GM18873 (cell line): Measurements from ENCODE around the gene ATPAF2.

ENCODE experiments used
- ATAC-seq: cut with Tn5 transposase; IDR thresholded peaks from one replicate; pipeline ENCODE4 v1.9.1; 2021; ENCODE audit warnings: mild to moderate bottlenecking, moderate library complexity, moderate number of reproducible peaks; ENCODE audit not compliant: unreplicated experiment, low FRiP score

The ATPAF2 gene

DNA sequence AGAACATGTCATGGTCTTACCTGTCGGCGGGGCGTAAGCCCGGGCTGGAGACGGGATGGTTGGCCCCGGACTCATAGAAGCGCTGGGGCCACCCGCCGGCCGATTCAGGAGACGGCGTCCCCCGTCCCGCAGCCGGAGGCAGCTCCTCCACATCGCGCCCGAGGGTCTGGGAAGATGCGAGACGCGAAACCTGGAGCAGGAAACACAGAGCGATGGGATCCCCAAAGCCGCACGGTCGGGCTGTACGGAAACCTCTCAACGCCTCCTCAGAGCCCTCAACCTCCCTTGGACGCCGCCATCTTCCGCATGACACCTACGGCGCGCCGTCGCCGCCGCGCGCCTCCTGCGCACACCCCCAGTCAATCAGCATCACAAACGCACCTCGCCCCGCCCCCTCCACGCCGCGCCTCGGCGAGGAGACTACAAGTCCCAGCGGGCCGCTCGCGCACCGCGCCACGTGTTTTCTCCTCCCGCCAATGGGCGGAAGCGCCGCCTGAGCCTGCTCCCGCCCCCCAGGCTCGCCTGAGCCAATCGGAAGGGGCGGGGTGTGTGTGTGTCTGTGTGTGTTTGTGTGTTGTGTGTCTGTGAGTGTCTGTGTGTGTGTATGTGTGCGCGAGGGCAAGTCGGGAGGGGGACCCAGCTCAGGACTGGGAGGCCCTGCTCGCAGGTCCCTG, at the start of gene ATPAF2, which contains the start of gene GID4:
Gene ATPAF2 (minus strand): TSS at position 308 of the 674 bp plus-strand sequence. CDS start 155 bp downstream, at position 153.
Gene GID4 (plus strand): TSS at position 548 of the 674 bp plus-strand sequence. CDS start 57 bp downstream, at position 605.
- peak; percentile 87 for ATAC-seq

DNA sequence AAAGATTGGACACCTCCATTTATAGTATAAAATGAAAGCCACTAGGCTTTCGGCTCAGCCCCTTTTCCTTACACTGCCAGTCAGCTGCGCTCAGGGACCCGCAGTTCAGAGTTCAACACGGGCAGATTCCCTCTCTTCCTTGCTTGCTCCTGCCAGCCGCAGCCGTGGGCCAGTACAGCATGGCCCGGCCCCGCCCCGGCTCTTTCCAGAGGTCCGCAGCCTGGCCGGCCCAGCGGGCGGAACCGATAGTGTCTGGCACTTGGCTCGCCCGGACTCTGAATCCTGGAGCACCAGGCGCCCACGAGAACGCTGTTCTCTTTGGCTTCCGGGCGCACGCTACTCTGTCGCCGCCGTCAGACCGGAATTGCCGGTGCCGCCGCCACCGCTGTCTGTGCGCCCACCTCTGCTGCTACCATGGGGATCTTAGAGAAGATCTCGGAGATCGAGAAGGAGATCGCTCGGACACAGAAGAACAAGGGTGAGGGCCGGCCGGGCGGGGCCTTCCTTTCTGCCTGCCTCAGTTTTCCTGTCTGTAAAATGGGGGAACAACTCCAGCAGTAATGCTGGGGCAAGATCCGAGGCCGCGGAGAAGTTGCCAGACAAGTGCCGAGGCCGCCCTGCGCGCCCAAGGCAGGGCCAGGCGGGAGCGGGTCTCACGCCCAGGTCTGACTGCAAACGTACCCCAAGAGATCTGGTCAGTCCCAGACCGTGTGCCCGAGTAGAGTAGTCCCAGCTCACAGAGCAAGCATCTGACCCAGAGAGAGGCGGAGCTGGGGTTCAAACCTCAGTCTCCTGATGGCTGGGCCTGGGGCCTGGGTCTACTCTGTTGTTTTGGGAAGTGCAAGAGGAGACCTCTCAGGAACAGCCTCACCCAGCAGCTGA, 48.9 kb upstream of the ATPAF2 start, which contains the start of gene DRG2:
Gene DRG2 (plus strand): TSS at position 339 of the 882 bp plus-strand sequence. CDS start 76 bp downstream, at position 415.
- peak; percentile 69 for ATAC-seq

DNA sequence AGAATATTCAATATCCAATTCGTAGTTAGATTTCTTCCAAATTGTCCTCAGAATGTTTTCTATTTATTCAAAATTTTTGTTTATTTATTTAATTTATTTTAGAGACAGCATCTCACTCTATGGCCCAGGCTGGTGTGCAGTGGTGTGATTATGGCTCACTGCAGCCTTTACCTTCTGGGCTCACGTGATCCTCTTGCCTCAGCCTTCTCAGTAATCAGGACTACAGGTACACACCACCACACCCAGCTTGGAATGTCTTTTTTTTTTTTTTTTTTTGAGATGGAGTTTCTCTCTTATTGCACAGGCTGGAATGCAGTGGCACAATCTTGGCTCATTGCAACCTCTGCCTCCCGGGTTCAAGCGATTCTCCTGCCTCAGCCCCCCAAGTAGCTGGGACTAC, 45.3 kb upstream of the ATPAF2 start:
- no peak for ATAC-seq

DNA sequence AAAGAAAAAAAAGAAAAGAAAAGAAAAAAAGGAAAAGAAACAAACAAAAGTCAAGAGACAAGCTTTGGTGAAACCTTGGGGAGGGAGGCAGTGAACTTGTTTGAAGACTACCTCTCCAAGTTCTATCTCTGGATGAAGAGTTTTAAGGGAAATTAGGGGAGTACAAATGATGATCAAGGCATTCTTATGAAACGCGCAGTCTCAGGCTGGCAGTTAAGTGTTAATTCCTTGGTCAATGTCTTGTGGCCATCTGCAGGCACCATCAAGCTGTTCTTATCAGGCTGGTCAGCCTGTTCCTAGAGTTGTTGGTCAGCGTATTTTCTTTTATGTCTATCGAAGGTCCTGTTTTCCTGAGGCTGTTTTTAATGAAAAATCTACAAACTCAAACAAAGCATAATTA, 40.6 kb upstream of the ATPAF2 start:
- no peak for ATAC-seq

DNA sequence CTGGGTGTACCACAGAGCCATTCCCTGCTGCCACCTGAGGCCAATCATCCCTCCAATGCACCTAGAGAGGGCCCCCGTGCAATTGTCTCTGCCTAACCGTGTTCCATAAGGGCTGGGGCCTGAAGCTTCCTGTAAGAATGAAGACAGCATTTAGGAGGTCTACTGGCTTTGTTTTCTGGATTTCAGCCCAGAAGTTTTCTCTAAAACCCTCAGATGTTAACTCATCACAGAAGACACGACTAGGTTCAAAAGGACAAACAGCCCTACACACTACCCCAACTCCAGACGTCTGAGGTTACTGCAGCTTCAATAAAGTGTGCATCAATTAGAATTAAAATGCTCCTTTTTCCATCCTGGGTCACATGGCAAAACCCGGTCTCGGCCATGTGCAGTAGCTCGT, 38.0 kb upstream of the ATPAF2 start:
- no peak for ATAC-seq

DNA sequence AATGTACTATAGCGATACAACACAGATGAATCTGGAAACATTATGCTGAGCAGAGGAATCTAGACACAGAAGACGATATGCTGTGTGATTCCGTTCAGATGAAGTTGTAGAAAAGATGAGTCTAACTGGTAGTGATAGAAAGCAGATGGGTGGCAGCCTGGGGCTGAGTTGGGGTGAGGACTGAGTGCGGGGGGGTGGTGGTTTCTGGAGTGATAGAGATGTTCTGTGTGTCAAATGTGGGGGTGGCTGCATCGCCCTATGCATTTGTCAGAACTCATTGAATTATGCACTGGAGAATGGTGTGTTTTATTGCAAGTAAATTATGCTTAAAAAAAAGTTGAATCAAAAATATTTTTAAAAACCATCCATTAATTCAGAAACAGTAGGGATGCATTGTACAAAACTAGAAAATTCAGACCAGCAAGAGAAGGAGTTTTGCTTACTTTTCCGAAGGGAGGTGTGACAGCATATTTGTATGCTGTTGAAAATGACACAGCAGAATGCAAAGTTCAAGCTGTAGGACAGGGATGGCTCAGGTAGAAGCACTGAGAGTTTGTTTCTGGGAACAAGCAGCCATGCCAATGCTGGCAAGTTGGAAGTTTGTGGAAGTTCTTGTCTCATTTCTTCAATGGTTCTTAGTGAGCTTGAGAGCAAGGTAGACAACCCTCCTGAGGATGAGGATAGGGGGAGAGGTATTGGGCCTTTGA, 35.8 kb upstream of the ATPAF2 start:
- ATAC-seq = no peak

DNA sequence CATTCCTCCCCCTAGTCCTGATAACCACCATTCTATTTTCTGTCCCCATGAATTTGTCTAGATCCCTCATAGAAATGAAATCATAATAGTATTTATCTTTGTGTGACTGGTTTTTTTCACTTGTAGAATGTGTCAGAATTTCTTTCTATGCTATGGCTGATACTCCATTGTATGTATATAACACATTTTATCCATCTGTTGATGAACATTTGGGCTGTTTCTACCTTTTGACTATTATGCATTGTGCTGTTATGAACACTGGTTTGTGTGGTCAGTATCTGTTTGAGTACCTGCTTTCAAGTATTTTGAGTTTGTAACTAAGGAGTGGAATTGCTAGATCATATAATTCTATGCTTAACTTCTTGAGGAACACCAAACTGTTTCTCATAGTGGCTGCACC, 32.8 kb upstream of the ATPAF2 start:
- no peak for ATAC-seq

DNA sequence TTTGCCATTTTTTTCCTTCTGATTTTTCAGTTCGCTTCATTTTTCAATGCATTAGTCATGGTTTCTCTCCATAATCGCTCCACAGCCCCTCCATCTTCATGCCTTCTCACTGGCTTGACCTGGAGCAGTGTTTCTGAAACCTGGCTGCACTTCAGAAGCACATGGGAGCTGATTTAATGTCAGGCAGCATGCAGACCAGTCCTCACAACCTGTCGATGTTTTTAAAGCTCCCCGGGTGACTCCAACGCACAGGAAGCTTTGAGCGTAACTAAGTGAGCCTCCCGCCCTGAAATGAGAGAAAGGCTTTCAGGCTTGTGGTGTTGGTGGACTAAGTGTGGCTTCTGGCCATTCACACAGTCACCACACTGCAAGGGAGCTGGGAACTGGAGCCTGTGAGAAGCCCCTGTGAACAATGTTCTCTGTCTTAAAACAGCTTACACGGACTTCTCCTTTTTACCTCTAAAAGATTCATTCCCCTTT, 31.9 kb upstream of the ATPAF2 start:
- ATAC-seq = no peak

DNA sequence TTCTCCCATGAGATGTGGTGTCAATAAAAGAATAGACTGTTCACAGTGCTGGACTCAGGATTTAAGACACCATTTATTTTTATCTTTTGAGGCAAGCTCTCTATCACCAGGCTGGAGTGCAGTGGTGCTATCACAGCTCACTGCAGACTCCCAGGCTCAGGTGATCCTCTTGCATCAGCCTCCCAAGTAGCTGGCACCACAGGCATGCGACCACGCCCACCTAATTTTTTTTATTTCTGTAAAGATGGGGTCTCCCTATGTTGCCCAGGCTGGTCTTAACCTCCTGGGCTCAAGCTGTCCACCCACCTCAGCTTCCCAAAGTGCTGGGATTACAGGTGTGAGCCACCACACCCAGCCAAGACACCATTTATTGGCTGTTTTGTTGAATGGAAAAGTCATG, 30.1 kb upstream of the ATPAF2 start:
- ATAC-seq = no peak

DNA sequence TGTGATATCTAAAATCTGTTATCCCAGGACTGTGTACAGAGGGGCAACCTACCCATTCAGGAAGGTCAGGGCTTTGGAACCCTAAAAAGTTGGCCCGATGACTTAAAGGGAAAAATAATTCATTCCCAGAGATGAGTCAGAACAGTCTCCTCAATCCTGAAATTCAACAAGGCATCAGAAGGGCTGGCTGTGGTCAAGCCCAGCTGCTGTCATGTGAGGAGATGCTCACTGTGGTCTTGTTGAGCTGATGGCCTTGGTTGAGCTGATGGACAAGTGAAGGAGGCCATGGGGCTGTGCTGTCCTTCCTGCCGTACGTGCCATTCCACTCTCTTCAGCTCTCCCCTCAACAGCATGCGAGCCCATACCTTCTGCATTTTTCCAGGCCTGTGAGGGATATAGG, 27.9 kb upstream of the ATPAF2 start:
- ATAC-seq = no peak

DNA sequence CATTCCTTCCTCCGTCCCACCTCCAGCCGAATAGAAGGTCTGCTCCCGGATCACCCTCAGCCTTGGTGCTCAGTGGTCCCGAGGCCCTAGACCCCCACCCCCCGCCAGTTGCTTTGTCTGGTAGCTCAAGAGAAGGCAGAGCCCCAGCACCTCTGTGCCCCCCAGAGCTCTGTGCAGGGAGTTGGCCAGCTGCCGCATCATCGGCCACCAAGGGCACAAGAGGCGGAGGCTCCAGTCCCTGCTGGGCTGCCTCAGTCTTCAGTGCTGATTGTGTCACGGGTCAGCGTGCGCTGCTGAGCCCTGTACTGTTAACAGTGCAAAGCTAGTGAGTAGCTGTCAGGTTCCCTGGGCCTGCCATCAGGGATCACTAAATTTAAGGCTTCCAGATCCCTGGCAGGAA, 26.6 kb upstream of the ATPAF2 start:
- no peak for ATAC-seq

DNA sequence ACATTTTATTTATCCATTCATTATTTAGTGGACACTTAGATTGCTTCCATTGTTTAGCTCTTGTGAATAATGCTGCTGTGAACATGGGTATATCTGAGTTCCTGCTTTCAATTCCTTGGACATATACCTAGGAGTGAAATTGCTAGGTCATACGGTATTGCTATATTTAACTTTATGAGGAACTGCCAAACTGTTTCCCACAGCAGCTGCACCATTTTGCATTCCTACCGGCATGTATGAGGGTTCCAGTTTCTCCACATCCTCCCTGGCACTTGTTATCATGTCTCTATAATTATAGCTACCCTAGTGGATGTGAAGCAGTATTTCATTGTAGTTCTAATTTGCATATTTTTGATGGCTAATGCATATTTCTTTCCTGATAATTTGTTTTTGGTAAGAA, 25.1 kb upstream of the ATPAF2 start:
- no peak for ATAC-seq

DNA sequence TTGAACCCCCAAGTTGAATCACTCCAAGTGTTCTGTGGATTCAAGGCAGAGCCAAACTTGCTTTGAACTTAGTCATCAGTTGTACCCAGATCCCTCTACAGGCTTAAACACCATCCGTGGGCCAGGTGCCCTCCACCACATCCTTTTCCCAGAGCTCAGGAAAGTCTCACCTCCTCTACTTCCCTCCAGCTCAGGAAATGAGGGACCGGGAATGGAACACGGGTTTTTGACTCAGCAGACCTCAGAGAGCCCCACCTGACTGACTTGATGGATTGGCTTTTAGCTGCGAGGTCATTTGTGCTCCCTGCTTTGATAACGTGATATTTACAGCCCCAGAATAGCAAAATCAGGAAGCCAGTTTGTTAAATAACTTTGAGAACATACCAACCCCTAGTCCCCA, 20.3 kb upstream of the ATPAF2 start:
- no peak for ATAC-seq

DNA sequence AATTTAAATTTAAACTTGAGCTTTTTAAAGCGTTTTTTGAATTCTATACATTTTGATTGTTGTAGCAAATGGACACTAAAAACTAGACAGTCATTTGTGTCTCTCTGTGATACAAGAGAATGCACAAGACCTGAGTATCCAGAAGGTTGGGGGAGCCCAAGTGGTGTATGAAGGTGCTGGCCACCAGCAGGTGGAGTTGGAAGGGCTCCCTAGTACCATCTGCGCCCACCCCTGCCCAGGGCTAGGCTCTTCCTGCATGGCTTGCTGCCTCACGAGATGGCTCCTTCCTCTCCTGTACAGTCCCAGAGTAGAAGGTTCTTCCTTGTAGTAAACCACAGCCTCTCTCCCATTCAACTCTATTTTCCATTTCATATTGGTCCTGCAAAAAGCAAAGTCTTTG, 17.2 kb upstream of the ATPAF2 start:
- ATAC-seq = no peak

DNA sequence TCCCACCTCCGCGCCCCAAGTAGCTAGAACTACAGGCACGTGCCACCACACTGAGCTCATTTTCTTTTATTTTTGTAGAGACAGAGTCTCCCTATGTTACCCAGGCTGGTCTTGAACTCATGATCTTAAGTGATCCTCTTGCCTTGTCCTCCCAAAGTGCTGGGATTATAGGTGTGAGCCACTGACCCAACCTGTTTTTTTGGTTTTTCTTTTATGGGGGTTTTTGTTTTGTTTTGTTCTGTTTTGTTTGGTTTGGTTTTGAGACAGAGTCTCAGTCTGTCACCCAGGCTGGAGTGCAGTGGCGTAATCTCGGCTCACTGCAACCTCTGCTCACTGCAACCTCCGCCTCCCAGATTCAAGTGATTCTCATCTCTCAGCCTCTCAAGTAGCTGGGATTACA, 16.6 kb upstream of the ATPAF2 start:
- ATAC-seq = no peak

DNA sequence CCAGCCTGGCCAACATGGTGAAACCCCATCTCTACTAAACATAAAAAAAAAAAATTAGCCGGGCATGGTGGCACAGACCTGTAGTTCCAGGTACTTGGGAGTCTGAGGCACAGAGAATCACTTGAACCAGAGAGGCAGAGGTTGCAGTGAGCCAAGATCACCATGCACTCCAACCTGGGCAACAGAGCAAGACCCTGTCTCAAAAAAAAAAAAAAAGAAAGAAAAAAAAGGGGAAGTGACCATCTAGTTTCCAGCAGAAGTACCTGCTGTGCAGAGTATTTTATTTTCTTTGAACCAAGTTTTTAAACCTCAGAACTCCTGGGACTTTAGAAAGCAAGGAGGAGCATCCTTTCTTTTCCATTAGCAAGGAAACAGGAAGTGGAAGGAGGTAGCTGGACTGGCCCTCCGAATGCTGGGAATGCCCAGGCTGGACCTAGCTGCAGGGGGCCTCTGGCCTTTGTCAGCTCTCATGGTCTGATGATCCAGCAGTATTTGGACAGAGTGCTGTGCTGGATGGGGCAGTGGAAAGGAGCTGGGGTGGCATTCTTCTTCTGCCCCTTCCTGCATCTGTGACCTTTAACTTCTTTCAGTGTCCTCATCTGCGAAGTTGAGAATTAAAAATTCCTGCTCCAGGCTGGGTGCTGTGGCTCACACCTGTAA, 6.9 kb upstream of the ATPAF2 start:
- ATAC-seq = no peak

DNA sequence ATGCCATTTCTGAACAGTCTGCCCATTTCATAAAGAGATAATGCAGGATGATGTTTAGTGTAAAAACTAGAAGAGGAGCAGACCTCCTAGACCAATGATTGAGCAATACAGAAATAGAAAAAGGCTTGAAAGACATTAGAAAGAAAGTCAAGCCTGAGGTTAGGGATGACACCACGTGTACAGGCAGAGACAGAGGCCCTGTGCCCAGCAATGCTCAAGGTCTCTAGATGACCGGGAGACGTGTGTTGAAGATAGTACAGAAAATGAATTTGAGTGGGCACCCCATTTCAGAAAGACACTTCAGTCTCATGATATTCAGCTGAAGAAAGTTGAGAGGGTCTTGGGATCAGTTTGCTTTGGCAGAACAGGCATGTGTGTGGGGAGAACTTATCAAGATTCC, 5.6 kb upstream of the ATPAF2 start:
- ATAC-seq = no peak

DNA sequence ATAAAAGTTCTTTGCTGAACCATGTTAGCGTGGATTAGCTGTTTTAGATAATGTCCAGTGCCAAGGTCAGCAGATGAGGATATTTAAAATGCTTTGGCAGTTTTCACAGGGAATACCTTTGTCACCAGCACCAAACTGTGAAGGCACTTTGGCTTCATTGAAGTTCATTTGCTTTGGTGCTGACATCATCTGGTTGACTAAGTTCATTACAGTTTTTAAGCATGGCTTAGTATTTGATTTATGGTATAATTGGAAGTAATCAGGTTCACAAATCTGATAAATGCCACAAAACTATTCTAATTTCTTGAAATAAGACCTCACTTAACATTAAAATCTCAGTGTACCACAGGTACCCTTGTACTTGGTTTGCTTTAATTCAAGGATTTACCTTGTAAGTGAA, 4.5 kb upstream of the ATPAF2 start:
- ATAC-seq = no peak

DNA sequence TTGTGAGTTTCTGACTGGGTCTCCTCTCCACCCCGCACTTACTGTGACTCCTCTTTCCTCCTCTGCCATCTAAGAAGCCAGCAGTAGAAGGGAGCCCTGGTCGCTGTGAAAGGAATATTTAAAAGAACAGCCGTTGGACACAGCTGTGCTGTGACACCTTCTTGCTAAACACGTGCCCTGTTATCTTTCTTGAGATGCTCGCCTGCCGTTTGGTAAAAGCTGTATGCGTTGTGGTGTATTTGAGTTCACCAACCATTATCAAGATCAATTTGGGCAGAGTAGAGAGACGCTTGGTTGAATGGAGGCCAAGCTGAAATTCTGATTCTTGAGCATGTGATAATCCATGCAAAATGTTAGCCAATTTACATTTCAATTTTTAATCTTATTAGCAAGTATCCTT, 4.0 kb upstream of the ATPAF2 start:
- ATAC-seq = no peak

DNA sequence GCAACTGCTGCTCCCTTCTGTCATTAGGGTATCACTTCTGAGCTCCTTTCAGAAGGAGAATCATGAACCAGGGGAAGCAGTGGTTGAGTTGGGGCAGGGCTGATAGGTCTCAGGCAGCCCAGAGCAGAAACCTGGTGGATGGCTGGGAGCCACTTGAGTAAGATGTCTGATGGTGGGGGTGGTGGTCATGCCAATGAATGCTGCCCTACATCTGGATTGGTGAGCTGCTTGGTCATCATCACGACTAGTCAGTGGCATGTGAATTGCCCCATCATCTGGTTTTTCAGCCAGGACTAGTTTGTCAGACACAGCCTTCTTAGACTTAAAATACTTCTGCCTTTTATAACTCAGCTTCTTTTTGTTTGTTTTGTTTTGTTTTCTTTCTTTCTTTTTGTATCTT, 2.8 kb upstream of the ATPAF2 start:
- no peak for ATAC-seq
